Stimulated activated CD8-positive, alpha-beta memory T cell treated with anti-CD3 and anti-CD28 coated beads, Interleukin-7, amount 100 ng/mL, for 48 hours (primary cell): ENCODE results near the gene SH3RF1.

Source experiments
- DNase-seq, 2 donors: peaks; one replicate each; pipeline ENCODE4 v3.0.0-alpha.2; 2020; ENCODE audit warnings: low read depth in 1 of 2; ENCODE audit errors: extremely low read depth in 1 of 2

SH3RF1 gene

DNA sequence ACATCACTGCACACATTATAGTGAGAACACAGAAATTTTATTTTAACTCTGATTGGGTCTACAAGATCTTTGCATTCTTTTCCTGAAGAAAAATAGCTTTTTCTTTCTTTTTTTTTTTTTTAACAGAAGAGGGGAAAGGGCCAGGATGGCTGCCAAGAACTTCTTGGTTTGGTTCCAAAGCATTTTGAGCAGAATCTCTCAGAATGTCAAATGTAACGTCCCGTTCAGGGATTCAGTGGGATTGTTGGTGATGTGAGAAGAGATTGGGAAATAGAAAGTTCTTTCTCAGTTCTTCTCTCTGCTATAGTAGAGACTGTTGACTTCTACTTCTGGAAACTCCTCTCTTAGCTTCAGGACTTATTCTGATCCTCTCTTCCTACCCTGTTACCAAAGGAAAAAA lies 189.8 kb downstream of the SH3RF1 start:
- DNase-seq = no peak

DNA sequence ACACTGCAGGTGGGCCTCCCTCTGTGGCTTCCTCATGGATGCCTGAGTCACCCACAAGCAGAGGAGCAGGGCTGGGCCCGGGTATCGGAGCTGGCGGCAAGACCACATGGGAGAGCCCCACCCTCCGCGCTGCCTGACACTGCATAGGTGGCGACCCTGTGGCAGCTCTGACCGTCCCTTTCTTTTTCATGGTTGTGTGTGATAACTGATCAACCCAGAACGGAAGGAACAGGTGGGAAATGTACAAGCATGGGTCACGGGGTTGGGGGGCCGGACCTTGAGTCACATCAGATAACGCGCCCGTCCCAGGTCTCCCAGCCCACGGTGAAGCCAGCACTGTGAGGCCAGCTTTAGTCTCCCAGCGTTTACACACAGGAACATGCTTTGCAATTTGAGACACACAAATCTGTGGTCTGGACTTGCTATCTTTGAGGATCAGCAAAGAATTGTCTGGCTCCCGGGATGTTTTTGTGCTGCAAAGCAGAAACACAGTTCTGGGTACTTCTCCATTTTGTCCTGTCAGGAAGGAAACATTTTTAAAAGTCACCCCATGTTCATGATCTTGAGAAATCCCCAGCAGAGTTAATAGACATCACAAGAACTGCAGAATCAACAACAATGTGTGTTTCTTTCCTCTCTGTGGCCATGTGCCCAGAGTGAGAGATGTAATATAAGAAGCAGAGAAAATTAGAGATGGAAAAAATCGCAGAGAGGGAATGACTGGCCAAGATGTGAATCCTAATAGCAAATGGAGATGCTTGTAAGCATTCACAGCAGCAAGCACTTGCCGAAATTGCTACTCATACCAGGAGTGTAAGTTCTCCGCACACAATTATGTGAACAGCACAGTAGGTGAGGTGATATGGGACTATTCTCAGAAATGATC lies 190.6 kb downstream of the SH3RF1 start:
- DNase-seq = peak; percentile 11 to 24

DNA sequence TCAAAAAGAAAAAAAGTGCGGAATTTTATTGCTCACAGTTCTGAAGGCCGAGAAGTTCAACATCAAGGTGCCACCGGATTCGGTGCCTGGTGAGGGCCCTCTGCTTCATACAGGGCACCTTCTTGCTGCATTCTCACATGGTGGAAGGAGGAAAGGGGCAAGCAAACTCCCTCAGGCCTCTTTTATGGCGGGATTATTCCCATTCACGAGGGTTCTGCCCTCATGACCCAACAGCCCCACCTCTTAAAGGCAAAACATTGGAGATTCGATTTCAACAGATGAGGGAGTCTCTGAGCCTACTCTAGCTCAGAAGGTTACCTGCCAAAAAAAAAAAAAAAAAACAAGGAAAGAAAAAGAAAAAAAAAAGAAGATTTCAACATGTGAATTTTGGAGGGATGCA lies 196.6 kb downstream of the SH3RF1 start:
- no peak for DNase-seq

DNA sequence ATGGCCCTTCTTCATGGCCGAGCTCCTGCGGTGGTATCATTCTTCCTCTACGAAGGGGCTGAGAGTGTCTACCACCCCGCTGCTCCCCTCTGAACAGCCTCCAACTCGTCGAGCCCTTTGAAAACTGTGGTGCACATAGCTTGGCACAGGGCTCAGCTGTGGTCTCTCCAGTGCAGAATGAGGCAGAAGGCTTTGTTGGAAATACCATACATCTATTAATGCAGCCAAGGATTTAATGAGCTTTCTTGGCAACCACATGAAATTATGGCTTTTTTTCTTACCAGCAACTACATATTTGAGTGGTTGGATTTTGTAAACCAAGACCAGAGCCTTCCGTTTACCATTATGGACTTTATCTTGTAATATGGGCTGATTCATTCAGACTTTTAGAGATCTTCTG lies 199.0 kb downstream of the SH3RF1 start:
- DNase-seq = no peak

DNA sequence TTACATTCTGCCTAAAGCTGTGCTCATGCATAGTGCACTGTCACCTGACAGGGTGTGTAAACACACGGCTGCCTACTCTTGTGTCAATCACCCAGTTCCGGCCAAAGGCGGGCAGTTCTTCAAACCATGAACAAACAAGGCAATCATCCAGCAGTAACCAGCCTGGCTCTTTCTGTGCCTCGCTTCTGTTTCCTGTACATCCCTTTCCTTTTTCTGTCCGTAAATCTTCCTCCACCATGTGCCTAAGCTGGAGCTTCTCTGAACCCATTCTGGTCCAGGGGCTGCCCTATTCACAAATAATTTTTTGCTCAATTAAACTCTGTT lies 199.9 kb downstream of the SH3RF1 start:
- DNase-seq = no peak

DNA sequence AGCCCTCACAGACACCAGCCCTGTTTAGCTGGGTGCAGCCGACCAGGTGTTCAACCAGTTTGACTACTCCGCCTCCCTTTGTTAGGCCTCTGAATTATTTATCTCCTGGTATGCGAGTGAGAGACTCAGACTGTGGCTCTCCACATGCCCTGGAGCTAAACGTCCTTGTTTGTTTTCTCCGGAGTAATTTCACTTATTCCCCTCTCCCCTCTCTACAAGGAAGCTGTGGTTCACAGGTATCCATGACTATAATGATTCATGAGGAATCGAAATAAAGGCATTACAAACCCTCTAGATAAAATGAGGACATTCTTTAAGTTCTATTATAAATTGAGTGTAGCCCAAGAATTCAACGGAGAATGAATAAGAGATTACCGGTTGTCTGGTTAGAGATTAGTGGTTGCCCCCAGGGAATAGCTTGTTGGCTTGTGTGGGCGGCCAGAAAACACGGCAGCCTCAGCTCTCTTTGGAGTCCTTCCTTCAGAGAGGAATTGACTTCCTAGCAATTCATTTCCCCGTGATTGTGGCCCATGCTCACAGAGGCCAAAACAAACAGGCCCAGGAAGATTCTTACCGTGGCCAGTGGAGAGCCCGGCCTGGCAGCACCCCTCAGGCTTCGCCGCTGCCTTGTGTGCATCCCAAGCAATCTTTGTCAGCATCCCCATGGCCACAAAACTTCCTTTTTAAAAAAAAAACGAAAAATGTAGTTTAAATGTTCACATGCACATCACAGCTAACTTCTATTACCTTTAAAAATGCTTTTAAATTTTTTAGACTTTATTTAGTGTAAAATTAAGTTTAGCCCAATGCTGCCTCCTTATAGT lies 200.5 kb downstream of the SH3RF1 start:
- no peak for DNase-seq

DNA sequence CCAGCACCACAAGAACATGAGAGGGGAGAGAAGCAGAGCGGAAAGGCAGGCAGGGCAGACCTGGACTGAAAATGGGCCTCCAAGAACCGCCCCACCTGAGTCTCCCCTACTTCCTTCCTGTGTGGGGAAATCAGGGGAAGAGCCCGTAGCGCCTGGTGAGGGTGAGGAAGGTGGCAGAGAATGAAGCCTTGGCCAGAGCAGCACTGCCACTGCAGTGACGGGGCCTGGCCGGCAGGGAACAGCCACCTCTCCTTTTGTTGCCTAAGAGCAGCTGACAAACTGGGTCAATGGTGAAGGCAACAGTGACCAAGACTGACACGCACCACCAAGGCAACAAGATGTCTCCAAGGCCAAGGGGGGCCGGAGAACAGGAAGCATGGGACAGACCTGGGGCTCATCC lies 202.3 kb downstream of the SH3RF1 start:
- no peak for DNase-seq

DNA sequence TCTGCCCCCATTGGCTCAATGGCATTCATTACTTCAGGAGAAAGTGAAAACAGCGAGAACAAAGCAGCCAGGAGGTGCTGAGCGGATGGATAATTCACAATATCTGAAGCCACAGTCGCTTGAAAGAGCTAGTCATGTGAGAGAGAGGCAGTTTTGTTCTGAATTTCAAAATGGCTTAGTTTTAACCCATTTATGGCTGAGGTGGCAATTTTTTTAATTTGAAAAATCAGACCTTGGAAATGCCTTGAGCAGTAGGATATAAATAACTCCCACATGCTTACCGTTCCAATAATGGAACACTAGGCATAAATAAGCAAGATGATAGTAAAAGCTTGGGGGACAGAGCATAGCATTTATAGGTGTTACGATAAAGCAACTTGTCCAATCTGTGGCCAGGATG lies 203.8 kb downstream of the SH3RF1 start:
- no peak for DNase-seq

DNA sequence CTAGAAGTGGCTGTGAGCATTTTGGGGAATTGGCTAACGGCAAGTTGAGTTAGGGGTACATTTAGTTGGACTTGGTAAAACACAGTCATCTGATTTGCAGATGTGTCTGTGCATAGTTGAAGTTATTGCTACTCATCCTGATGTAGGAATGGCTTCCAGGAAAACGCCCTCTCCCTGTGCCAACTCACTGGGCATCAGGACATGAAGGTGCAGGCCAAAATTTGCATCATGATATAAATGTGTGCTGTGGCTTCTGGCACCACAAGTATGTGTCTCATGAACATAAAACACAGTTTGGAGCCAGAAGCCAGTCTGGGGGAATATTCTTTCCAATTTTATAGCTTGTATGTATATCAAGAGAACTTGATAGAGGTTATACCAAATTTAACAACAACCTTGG lies 206.5 kb downstream of the SH3RF1 start:
- no peak for DNase-seq

DNA sequence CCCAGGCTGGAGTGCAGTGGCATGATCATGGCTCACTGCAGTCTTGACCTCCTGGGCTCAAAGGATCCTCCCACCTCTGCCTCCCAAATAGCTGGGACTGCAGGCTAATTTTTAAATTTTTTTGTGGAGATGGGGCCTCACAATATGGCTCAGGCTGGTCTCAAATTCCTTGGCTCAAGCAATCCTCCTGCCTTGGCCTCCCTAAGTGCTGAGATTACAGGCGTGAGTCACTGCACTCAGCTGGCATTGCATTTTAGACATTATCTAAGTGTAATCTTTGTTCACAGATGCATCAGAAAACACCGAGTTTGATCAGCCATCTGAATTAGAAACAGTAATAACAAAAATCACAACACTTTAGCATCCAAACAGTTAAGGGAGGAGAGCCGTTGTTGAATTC lies 207.3 kb downstream of the SH3RF1 start:
- DNase-seq = no peak

DNA sequence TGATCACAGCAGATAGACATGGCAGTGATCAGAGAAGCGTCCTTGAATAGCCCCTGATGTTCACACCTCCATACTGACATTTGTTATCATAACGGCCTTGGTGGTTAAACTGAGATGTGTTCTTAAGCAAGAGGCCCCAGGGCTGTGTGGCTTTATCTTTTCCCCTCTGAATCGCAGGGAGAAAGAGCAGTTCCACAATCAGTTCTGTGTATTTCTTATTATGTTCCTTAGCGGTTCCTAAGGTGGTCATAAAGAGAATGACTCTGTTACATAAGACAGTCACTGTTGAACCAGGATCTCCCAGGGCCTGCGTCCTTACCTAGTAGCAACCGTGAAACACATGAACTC lies 207.9 kb downstream of the SH3RF1 start:
- no peak for DNase-seq

DNA sequence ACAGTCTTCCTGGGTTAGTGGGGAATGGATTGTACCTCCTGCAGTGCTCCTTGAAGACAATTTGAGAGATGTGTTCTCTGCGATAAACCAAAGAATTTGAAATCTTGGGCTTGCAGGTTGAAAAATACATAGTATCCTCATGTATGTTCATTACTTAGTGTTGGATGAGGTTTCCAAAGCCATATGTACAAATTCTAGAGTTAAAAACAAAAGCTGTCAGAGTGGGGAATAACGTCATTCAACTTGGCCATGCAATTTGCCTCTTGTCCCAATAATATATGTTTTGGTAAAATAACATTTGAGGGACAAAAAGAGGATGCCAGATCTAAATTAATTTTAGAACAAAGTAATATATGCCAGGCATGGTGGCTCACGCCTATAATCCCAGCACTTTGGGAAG lies 209.4 kb downstream of the SH3RF1 start:
- no peak for DNase-seq

DNA sequence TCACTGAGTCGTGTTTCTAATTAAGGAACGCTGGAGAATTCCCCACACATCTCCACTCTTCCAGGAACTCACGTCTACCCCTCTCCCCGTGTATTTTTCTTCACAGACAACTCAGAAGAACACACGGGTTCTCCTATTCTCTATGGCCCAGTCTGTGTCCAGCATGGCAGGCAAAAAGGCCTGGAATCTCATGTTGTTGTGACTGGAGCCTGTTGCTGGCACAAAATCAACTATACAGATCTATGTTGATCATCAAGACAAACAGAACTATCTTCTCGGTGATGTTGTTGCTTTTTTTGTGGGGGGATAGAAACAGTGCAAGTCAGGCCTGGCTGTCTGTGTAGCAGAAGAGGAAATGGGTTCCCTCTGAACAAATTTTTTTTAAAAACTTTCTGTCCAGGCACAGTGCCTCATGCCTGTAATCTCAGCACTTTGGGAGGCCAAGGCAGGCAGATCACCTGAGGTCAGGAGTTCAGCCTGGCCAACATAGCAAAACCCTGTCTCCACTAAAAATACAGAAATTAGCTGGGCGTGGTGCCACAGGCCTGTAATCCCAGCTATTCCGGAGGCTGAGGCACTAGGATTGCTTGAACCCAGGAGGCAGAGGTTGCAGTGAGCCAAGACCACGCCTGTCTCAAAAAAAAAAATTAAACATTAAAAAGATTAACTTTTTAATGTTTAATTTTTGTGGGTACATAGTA lies 210.2 kb downstream of the SH3RF1 start:
- DNase-seq = no peak

DNA sequence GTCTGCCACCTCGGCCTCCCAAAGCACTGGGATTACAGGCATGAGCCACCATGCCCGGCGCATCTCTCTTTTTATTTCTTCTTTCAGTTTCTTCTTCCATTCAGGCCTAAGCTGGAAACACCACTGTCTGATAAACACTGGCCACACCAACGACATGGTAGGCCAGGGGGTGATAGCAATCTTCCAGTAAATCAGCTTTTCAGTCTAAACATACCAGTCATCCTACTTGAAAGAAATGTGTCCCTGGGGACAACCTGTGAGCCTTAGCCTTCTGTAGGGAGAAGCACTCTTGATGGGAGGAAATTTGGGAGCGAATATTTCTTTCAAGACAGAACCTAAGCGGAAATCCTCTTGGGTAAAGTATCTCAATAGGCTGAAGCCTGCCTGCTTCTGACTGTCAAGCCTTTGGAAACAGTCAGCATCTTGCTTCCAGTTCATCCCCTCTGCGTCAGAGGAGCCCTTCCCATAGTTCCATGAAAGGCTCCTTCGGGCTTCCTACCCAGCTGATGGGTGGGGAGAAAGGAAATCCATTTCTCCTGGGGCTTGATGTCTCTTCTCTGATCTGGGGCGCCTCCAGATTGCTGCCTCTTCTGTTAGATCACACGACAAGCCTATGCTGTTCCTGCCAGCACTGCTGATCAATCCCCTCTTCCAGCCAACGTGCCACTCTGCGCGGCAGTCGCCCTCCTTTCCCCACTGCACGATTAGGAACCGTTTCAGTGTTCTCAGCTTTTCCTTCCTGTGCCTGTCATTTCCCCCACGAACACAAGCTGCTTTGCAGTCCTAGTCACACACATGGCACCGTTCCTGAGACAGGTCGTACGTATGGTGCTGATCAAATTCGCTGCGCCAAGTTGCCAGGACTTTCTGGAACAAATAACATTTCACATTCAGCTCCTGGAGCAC lies 211.2 kb downstream of the SH3RF1 start:
- no peak for DNase-seq

DNA sequence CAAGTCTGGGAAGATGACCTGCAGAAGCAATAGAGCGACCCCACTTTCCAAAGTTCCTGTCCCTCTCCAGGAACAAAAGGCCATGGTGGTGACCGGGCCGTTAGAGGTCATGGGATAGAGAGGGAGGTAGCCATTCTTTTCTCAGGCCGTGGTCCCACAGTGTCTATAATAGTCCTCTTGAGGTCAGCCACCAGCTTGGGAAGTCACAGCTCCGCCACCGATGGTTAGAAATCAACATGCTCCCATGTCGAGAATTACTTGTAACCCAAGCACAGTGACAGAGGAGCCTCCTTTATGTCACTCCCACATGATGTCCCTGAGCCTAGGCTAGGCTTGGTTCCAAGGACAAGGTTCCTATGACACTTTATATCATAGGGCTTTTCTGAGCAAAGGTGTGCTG lies 212.4 kb downstream of the SH3RF1 start:
- no peak for DNase-seq

DNA sequence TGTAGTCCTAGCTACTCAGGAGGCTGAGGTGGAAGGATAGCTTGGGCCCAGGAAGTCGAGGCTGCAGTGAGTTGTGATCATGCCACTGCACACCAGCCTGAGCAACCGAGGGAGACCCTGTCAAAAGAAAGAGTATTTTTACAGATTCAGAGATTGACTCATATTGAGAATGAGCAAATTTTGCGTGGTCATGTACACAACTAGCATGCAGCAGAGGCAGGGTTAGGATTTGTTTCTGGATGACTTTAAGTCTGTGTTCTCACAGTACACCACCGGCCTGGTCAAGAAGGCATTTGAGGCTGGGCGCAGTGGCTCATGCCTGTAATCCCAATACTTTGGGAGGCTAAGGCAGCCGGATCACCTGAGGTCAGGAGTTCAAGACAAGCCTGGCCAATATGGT lies 215.9 kb downstream of the SH3RF1 start:
- DNase-seq = no peak

DNA sequence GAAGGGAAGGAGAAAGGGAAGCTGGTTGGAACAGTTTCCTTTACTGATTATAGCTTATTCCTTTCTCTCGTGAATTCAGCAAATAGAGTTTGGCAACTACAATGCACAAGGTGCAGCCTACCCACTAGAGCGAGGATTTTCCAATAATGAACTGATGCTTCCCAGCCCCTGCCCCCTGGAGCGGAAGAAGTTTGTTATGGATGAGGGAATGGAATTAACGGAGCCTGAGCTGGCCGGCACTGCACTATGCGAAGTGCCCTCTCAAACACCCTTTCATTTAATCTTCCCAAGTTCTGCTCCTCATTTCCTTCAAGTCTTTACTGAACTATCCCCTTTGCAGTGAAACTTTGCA lies 218.2 kb downstream of the SH3RF1 start:
- DNase-seq = no peak

DNA sequence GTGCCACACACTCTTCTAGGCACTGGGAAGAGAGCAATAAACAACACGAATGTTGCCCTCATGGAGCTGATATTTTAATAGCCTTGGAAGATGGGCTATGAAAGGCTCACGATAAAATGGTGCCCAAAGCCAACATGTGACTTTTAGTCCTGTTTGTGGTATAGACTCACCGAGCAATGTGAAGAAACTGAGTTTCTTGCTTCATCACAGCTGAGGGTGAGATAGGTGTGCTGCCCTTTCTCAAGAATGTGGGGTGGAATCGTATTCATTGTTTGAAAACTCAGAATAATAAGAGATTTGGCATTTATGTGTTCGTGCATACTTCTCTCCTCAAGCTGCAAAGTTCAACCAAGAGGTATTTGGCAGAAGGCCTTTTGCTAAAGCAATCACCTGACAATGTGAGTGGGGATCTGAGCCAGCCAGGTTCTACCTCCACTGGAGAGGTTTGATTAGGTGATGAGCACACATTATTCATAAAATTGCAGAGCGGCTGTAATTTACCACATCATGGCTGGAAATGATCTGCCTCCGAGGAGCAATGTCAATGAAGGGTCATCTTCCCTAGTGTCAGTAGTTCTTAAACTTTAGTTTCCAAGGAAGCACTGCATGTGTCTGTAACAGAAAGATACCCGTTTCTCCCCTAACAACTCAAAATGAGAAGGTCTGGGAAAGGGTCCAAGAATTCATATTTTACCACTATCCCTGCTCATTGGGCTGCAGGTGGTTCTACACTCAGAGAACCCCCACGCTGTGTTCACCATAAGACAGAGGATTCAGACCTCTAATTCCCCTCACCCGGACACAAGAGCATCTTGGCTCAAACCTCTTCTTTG lies 218.8 kb downstream of the SH3RF1 start:
- DNase-seq = no peak

DNA sequence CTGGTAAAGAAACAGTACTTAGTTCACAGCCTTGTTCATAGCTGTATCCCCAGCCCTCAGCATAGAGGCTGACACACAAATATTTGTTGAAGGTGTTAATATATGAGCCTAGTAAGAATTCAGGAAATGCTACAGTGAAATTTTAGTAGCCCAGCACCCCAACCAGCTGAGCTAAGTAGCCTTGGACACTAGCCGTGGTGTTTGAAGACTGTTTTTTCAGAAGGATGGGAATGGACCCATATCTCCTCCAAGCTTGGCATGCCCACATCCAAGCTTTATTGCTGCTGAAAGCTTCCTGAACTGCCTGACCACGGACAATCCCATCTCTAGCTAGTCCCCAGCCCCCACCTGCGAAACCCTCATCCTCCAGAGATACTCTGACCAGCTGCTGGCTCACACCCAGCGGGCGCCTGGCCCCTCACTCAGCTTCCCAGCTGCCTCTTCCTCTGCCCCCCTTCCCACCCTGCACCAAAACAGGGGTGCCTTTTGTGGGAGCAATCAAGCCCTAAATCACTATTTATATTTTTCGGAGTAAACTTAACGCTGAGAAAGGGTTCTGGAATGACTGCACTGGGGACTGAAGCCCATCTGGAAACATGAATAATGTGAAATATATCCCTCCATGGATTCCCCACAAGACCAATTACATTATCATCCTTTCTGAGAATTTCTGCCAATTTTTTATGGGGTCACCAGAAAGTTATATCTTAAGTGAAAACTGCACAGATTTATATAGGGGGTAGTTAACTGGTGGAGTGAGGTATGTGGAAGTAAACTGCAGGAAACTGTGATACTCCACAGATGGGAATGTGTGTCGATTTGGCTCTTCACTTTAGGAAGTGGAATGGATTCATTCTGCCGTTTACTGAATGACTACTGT lies 219.6 kb downstream of the SH3RF1 start:
- DNase-seq = no peak
